HG03378 (cell line): Measurements from ENCODE around the gene FRYL.
"Not testable (repeated sequence)": the region's sequence is repeated elsewhere in the genome, so short reads cannot be mapped to it uniquely, and the experiment has no call there.

Experiments used
- ATAC-seq: cut with Tn5 transposase; IDR thresholded peaks from one replicate; pipeline ENCODE4 v1.9.1; 2021; ENCODE audit warnings: mild to moderate bottlenecking, moderate library complexity; ENCODE audit not compliant: unreplicated experiment

The FRYL gene

DNA sequence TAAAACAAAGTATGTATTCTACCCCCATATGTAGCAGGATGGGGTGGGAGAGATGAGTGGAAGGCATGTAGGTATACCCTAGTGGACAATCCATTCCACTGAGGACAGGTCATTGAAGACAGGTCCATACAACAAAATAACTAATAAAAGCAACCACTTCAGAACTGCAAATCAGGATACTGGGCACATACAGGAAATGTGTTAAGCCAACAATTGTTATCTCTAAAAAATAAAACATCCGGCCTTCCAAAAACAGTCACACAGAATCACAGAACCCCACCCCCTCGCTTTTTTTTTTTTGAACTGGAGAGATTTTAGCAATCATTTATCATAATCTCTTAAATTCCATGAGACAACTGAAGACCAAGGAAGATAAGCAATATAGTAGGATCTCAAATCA, 112.9 kb downstream of the FRYL start:
- ATAC-seq, result no peak

DNA sequence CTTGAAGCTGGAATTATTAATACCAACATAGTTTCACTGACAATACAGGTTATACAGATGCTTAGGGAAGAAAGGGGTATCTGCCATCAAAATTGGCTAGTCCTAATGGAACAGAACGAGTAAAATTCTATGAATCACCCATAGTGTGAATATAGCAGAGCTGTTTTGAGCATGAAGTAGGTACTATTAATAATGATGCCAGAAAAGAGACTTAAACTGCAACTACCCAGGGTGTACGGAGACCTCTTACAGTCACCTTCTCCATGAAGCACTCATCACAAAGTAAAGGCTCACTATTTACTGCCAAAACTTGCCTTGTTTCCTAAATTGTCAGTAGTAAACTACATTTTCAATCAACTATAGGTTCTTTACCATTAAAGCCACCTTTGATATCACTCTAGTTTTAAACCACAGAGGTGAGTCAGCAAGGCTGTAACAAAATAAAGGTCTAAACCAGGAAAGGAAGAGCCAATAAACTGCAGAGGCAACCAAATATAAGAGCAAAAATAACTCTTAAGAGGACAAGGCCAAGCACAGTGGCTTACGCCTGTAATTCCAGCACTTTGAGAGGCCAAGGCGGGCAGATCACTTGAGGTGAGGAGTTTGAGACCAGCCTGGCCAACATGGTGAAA, 114.4 kb downstream of the FRYL start:
- ATAC-seq, result no peak

DNA sequence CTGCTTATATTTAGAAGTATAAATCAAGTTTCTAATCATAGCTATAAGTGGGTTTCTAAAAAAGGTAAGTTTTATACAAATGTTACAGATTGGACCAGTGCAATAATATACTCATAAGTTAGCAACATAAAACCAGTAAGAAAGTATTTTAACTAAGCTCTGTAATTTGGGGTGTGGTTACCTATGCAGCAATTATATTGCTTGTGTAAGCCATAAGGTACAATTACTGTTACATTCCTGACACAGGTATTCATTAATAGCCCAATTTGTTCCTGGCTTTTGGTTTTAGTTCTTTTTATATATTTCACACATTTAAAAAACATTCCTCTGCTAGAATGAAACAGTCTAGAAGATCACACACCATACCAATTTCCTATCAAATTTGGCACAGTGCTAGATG, 115.1 kb downstream of the FRYL start:
- ATAC-seq, result no peak

DNA sequence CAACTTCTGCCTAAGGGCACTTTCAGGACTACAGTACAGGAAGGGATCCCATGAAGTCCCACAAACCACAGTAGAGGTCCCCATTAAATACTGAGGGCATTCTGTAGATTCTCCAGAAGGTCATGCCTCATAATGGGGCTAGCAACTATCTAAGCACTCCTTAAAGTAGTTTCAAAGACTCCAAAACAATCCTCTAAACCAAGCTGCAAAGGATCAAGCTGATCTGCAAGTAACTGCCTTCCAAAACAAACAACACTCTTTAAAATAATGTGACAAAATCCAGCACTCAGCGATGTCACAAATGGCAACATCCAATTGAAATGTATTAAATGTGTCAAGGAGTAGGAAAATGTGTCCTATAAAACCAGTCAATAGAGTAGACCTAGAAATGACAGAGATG, 118.7 kb downstream of the FRYL start:
- ATAC-seq, result no peak

DNA sequence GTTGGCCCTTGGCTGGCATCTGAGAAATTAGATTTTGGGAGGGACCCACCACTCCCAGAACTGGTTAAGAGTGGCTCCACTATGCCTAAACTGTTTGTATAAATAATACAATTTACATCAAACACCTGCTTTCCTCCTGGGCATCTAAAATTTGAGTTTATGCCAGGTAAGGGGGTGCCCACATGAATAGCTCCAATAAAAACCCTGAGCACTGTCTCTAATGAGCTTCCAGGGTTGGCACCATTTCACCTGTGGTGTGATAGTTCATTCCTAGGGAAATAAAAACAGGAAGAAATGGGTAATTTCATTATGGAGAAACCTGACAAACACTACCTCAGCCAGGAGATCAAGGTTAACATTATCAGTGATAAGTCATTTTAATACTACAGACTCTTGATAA, 119.7 kb downstream of the FRYL start:
- ATAC-seq, result no peak

DNA sequence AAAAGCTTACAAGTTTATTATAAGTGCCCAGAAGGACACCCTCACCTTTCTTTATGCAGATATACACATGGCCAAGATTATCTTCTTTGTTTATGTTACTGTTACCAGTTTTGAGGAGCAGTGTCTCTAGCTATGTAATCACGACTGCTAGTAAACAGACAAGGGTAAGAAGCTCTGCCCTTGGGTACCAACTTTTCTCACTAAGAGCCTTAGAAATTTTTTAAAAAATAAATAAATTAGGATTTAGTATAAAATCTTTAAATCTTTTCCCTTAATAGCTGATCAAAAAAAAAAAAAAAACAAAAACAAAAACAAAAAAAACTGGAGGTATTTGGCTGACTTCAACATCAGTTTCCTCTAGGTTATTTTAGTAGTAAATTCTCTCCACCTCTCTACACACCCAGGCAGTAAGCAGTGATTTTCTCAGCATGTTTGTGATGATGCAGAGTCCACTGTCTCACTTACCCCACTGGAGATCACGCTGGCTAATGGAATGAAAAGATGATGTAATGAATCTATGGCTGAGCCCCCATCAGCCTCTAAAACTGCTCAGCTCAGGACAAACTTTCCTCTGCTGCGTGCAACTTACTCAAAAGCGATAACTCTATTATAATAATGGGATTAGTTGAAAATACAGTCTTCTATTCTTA, 125.9 kb downstream of the FRYL start:
- no peak for ATAC-seq

DNA sequence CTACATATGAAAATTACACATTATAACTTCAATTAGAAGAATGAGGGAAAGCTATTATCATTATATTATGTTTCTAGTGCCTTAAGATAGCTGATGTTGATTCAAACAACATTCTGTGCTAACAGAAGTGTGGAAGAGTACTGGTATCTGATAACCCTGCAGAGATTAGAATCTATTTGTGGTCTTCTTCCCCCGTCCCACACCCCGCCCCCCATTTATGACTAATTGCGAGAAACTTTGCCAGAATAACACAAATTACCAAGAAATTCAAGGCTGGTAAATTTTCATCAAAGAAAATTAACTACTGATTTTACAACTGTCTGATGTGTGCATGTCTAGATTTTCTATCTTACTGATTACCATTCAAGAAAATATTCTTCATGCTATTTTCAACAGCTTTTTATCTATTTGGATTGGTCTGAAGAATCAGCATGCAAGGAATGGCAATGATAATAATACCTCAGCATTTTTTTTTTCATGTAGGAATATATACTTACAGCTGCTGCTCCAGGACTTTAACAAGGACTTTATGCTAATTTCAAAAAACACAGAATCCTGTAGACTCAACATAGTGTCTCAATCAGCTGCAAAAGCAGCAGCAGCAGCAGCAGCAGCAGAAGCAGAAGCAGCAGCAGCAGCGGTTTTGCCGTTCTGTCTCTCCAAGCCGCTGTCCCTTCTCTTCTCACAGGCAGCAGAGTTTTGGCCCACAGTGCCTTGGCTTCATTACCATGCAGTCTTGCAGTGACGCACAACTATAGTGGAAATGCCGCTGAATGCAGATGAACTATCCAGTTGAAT, 126.7 kb downstream of the FRYL start:
- no peak for ATAC-seq

DNA sequence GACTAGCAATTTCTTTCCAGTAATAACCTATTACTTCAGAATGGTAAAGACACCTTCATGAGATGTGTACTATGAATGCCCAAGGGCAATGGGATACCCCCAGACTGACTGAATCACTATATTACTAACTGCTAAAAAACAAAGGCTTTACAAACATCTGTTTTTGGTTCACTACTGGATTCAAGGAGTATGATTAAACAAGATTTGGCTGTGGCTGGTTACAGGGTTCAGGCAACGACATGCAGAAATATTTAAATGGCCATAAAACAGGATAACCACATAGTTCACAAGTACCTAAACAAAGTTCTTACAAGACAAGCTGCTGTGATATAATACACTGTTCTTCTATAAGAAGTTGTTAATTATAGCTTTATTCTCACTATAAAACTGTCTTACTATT, 128.2 kb downstream of the FRYL start:
- ATAC-seq, result no peak

DNA sequence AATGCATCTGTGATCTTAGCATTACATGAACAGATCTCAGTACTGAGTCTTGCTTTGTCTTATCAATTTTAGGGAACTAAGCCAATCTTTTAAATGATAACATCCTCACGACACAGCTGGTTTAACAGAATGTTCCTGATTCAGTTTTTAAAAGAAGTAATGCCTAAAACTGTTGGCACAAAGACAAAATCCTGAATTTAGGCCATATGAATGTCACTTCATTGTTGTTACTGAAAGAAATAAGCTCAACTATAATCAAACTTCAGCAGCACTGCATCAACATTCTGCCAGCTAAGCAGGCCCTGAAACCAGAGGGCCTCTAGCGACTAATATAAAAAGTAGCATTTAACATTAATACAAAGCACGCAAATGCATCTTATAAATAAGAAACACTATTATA, 130.6 kb downstream of the FRYL start:
- ATAC-seq, result no peak

DNA sequence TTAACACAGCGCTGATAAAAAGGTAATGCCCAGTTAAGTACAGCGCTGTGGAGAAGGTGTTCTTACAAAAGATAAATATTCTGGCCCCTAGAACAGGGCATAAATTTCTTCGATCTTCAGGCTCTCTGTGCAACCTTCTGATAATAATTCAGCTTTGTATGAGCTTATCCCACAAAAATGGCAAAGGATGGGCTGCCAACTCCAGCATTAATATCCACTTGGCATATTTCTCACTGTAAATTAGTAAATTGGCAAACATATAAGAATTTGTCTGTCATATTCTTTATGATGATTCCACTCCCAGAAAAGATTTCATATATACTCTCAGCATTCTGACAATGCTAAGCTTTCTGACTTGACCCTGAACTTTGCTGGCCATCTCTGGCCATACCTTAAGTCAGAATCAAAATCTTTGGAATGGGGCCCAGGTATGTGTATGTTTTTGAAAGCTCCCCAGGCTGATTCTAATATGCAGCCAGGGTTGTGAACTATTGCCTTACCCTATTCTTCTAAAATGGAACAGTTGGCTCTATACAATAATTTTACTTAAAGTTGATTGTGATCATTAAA, 134.8 kb downstream of the FRYL start:
- no peak for ATAC-seq

DNA sequence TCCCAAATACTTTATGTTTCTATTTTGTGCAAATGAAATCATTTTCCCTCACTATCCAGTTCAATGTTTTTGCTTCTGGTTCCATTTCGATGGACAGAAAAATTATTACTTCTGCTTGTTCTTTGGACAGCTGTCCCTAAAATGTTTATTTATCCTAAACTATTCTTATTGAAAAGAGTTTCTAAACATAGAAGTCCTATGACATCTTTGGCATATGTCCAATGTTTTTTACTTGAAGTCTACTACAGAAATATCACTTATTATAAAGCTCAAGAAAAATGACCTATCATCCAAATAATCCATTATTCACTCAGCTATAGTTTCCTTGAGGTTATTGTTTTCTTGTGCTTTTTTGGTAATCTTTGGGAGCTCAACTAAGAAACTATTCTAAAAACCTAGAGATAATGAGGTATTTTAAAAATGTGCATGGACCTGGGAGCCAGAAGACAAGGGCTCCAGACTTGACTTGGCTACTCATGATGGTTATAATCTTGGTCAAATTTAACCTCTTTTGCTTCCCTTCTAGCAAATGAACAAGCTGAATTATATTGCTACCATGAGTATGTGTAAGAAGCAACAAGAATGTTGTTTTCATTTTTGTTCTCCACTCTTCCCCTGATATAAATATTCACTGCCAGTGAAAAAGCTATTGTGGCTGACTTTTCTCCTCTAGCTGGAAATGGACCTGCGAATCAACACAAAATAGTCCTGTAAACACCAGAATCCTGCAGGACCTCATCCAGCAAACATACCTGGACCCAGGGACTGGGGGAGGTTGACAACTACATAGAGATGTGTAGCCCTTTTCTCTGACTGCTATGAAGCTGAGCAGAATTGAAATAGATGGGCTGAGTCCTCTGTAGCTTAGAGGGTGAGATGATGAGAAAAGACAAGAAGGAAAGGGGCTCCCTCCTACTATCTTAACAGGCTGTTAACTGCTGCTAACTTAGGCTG, 137.4 kb downstream of the FRYL start:
- ATAC-seq, result no peak

DNA sequence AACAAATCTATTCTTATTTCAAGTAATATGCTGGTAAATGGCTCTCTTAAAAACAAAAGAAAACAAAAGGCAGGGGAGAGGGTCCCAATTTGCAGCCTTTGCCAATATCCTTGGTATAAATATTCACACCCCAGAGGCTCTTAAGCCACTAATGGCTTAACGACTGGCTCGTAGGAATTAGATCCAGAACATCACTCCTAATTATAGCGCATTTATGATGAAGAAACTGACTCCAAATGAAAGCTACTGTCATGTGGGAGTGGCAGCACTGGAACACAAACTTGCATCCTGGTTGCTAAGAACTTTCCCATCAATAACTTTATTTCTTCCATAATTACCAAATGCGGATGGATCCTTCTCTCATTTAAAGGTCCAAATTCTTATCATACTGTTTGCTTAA, 138.7 kb downstream of the FRYL start:
- ATAC-seq, result no peak

DNA sequence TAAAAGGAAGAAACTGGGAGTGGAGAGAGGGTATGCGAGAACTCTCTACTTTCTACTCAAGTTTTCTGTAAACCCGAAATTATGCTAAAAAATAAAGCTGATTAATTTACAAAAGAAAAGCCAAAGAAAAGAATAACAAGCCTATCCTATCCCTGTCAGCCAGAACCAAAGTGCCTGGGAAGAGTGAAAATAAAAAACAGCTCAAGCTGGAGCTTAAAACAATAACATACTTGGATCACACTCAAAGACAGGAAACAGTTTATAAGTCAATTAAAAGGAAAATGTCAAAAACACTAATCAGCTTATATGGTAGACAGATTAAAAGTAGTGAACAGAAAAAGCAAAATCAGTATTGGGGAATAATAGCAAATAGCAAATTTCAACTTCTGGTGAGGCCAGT, 139.4 kb downstream of the FRYL start:
- no peak for ATAC-seq

DNA sequence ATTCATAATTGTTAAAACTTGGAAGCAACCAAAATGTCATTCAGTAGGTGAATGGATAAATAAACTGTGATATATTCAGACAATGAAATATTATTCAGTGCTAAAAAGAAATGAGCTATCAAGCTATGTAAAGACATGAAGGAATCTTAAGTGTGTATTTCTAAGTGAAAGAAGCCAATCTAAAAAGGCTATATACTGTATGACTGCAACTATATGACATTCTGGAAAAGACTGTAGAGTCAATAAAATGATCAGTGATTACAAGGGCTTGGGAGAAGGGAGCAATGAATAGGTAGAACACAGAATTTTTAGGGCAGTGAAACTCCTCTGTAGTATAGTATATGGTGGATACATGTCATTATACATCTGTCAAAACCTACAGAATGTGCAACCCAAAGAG, 139.9 kb downstream of the FRYL start:
- ATAC-seq, result no peak

DNA sequence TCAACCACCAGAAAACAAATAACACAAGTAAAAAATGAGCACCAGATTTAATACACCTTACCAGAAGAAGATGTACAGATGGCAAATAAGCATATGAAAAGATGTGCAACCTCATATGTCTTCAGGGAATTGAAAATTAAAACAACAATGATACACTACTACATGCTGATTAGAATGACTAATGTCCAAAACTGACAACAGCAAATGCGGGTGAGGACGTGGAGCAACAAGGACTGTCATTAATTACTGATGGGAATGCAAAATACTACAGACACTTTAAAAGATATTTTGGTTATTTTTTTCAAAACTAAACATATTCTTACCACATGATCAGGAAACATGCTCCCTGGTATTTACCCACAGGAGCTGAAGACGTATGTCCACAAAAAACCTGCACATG, 140.3 kb downstream of the FRYL start:
- ATAC-seq, result no peak

DNA sequence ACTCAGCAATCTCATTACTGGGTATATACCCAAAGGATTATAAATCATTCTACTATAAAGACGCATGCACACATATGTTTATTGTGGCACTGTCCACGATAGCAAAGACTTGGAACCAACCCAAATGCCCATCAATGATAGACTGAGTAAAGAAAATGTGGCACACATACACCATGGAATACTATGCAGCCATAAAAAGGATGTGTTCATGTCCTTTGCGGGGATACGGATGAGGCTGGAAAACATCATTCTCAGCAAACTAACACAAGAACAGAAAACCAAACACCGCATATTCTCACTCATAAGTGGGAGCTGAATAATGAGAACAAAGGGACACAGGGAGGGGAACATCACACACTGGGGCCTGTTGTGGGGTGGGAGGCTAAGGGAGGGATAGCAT, 141.5 kb downstream of the FRYL start:
- not testable (repeated sequence) for ATAC-seq

DNA sequence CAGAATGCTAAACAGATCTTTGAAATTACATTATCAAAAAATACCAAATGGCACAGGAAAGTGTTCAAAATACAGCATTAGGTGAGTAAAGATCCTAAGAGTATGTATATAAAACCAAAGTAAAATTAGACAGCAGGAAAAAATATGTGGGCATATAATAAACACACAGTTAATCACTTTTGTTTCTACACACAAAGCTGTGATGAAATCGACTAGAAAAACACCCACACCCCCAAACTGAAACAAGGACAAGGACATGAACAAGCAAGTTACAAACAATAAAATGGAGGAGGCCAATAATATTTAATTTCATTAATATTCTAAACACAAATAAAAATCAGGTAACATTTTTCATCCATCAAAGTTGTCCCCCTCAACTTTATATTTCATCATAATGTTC, 143.2 kb downstream of the FRYL start:
- no peak for ATAC-seq

DNA sequence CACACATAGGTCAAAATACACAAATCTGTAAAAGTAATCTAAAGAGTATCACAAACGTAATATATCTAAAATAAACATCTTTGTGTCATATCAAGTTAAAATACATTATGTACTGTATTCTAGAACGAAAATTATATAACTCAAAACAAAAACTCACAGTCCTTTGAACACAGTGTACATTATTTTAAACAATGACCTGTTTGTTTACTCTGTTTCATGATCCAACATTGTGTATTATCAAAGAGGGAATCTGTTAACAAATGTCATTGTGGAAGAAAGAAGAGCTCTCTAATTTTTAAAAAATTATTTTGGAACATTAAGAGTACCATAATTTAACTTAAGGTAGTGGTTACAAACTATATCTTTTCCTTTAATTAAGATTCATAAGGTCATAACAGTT, 144.1 kb downstream of the FRYL start:
- no peak for ATAC-seq

DNA sequence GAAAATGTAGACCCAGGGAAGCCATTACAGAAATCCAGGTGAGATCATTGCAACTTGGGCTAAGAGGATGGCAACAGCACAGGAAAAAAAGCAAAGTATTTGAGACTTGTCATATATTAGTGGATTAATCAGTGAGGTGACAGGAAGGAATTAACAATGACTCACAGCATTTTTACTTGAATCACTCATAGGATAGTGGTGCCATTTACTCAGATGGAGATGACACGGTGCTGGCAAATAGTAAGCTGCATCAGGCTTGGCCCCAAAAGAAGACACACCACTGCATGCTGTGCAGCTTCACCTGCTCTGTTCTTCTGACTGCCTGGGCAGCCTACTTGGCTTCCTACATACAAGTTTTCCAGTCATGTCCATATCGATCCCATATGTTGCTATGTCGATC, 144.8 kb downstream of the FRYL start:
- ATAC-seq, result no peak

DNA sequence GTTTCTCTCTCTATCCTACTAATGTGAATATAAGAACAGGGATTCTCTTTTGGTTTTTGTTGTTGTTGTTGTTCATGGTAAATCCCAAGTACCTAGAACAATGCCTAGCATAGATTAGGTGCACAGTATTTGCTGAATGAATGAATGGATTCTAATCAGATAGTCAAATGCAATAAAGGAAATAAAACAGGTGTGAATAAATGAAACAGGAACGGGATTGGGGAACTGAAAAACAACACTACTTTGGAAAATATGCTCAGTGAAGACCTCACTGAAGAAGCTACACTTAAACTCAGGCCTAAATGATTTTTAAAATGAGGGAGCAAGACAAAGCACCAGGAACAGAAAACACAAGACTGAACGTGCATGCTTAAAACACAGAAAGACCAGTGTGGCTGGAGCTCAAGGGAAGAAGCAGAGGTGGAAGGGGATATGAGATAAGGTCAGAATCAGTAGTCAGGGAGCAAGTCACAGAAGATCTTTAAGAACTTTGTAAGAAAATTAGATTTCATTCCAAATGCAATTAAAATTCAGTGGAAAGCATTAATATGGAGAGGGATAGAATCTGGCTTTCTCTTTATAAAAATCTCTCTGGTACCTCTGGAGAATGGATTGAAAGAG, 145.3 kb downstream of the FRYL start:
- no peak for ATAC-seq
